Bronchial epithelial cell (primary cell): ENCODE results near the gene CKB. TPM values are rescaled to one million over a fixed set of nuclear protein-coding genes. Genes with fewer than 3 reads are reported as not detected.

Experiments
- DNase-seq: peaks from one replicate; pipeline ENCODE4 v3.0.0-alpha.2; 2010; ENCODE audit warnings: low read depth
- FAIRE-seq: peaks from 2 replicates; lab custom pipeline; 2011; peaks lifted over from hg19 to GRCh38; lab: Jason Lieb, UNC
- H3K27me3 ChIP-seq: 2 replicates; pipeline ENCODE4 v1.5.1; 2011; ENCODE audit warnings: low read length; ENCODE audit not compliant: control insufficient read depth, insufficient read depth
- H3K36me3 ChIP-seq: 2 replicates; pipeline ENCODE4 v1.5.1; 2011; ENCODE audit warnings: low read length; ENCODE audit not compliant: control insufficient read depth, insufficient read depth
- H3K4me3 ChIP-seq: 2 replicates; pipeline ENCODE4 v1.5.1; 2011; ENCODE audit warnings: mild to moderate bottlenecking, low read depth, low read length, control low read depth
- total RNA-seq: library from RNA; depleted of rRNA; stranded (reverse); fragments of >200 nt; gene quantifications from 2 replicates; pipeline ENCODE4 v1.2.1, GENCODE V29; 2014
- TF ChIP-seq, protein P1 (sequence below): IDR thresholded peaks from 2 replicates; pipeline ENCODE4 v1.5.1; 2011; ENCODE audit warnings: mild to moderate bottlenecking, moderate library complexity, low read length, control low read depth, inconsistent platforms; ENCODE audit not compliant: insufficient read depth, severe bottlenecking

Gene CKB
- total RNA-seq, 1 donor from 2014 or later = 31.3 TPM

DNA sequence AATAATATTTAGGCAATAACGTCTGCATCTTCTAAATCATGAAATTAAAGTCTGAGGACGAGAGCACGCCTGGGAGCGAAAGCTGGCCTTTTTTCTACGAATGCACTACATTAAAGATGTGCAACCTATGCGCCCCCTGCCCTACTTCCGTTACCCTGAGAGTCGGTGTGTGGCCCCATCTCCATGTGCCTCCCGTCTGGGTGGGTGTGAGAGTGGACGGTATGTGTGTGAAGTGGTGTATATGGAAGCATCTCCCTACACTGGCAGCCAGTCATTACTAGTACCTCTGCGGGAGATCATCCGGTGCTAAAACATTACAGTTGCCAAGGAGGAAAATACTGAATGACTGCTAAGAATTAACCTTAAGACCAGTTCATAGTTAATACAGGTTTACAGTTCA lies 19.3 kb downstream of the CKB start:
- Histone ChIP-seq H3K27me3 (no peaks in the 10 kb centered on the region), H3K36me3 (peaks cover 29% of the 10 kb centered on the region), H3K4me3 (no peak overlapping the region)
- TF ChIP-seq, protein P1, sequence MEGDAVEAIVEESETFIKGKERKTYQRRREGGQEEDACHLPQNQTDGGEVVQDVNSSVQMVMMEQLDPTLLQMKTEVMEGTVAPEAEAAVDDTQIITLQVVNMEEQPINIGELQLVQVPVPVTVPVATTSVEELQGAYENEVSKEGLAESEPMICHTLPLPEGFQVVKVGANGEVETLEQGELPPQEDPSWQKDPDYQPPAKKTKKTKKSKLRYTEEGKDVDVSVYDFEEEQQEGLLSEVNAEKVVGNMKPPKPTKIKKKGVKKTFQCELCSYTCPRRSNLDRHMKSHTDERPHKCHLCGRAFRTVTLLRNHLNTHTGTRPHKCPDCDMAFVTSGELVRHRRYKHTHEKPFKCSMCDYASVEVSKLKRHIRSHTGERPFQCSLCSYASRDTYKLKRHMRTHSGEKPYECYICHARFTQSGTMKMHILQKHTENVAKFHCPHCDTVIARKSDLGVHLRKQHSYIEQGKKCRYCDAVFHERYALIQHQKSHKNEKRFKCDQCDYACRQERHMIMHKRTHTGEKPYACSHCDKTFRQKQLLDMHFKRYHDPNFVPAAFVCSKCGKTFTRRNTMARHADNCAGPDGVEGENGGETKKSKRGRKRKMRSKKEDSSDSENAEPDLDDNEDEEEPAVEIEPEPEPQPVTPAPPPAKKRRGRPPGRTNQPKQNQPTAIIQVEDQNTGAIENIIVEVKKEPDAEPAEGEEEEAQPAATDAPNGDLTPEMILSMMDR = no peak
- DNase-seq = no peak
- no peak for FAIRE-seq

- H3K36me3 ChIP-seq = peaks cover 29% of the 10 kb centered on the region
- H3K4me3 ChIP-seq = no peak overlapping the region
- H3K27me3 ChIP-seq = no peaks in the 10 kb centered on the region
- FAIRE-seq (no peak), DNase-seq (no peak)
- TF ChIP-seq, protein P1 = no peak
Observed at GRCh38 chr14:103502877-103503276, 19.8 kb downstream of the CKB start.

GRCh38 chr14:103501921-103502669 lies 20.5 kb downstream of the CKB start:
- Histone ChIP-seq H3K36me3 (peaks cover 27% of the 10 kb centered on the region), H3K27me3 (no peaks in the 10 kb centered on the region), H3K4me3 (no peak overlapping the region)
- TF ChIP-seq, protein P1 = no peak
- FAIRE-seq = no peak
- DNase-seq = no peak

DNA sequence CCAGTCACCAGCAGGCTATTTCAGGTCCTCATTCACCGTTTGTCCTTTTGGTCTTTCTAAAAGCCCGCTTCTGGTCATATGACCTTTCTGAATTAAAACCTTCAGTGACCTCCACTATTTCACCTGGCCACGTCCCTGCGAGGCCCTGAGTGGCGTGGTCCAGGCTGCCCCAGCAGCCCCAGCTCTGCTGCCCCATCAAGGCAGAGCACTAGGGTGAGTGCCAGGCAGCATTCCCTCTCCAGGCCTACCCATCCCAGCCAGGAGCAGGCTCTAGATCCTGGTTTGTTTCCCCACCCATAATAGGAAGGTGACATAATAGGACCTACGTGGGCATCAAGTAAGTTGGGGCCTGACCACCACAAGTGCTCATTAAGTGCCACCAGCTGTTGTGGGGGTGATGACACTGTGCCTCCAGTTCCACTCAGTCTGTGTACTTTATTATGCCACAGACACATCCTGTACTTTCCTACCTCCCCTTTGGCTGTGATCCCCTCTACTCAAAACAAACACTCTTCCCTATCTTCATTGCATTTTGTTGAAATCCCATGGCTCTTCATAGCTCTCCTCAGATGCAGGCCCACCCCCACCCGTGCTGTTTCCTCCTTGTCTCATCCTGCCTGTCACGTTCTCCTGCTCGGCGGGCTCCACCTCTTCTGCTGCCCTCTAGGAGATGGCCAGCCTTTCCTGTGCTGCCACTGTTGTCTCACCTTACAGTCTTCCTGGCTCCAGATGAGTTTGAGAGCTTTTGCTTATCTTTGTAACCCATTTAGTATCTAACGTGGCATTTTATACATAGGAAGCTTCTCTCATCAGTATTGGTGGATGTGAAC lies 21.4 kb downstream of the CKB start:
- Histone ChIP-seq H3K36me3 (peaks cover 27% of the 10 kb centered on the region), H3K27me3 (no peaks in the 10 kb centered on the region), H3K4me3 (no peak overlapping the region)
- TF ChIP-seq, protein P1 = no peak
- FAIRE-seq (no peak), DNase-seq (no peak)

- peak; percentile 59 for DNase-seq
- Histone ChIP-seq H3K27me3 (no peaks in the 10 kb centered on the region), H3K4me3 (no peak overlapping the region), H3K36me3 (peaks cover 26% of the 10 kb centered on the region)
- TF ChIP-seq, protein P1 = peak; percentile 93
- FAIRE-seq = no peak
Observed at GRCh38 chr14:103500148-103500990, 22.3 kb downstream of the CKB start.
